GM21717 (cell line): ENCODE data around the gene SHF.
A peak's percentile ranks its signal among the peaks of the same experiment; 100 is the strongest.

Experiments
- ATAC-seq: cut with Tn5 transposase; IDR thresholded peaks from one replicate; pipeline ENCODE4 v1.9.1; 2021; ENCODE audit warnings: mild to moderate bottlenecking, moderate library complexity; ENCODE audit not compliant: unreplicated experiment

SHF gene

DNA sequence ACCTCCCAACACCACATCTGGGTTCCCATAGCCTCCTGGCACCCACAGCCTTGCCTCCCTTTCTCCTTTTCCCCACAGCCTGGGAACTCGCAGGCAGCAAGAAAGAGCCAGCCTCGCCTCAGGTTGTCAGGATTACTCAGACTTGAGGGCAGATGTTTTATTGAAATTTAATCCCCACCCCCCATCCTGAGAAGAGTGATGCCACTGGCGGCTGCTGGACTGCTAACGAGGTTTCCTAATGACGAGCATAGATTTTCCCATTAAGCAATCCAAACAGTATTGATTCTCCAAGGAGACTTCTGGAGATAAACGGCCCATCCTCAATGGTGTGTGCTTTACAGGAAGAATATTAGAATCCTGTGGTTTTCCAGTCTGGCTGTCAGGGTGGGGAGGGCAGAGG lies 13.7 kb downstream of the SHF start:
- ATAC-seq, result no peak

- ATAC-seq, result no peak
These were observed 15.9 kb downstream of the SHF start for GRCh38 chr15:45171912-45172311.

GRCh38 chr15:45169608-45170480 lies 17.9 kb downstream of the SHF start:
- ATAC-seq, result no peak

GRCh38 chr15:45168751-45169551 lies 18.8 kb downstream of the SHF start:
- ATAC-seq, result no peak

DNA sequence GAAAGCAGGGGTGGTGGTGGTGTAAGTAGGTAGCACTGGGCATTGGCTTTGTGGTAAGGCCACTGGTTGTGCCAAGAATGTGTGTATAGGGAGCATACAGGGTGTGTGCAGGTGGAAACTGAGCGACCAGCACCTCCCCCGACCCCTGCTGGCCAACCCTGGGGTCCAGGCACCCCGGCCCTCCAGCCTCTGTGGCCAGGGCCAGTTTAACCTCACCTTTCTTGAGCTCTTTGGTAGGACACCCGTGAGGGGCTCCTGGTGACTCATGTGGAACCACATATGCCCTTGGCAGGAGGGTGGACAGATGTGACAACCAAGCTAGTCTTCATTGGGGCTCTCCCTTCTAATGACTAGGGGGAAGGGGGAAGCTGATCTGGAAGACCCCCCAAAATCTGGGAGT lies 19.5 kb downstream of the SHF start:
- ATAC-seq, result no peak

GRCh38 chr15:45167631-45168205 lies 20.0 kb downstream of the SHF start:
- no peak for ATAC-seq

- peak; percentile 91 for ATAC-seq
These were observed 20.7 kb downstream of the SHF start for GRCh38 chr15:45166834-45167630.

- ATAC-seq, result no peak
These were observed 22.2 kb downstream of the SHF start for GRCh38 chr15:45165536-45165935.

GRCh38 chr15:45164914-45165313 lies 22.9 kb downstream of the SHF start:
- ATAC-seq, result no peak

DNA sequence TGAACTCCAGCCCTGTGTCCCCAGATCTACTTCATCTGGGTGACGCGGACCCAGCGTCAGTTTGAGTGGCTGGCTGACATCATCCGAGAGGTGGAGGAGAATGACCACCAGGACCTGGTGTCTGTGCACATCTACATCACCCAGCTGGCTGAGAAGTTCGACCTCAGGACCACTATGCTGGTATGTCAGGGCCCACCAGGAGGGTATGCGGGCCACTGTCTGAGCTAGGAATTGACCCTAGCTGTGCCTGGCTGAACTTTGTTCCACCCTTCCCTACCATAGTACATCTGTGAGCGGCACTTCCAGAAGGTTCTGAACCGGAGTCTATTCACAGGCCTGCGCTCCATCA lies 24.3 kb downstream of the SHF start:
- ATAC-seq, result no peak

- ATAC-seq, result no peak
These were observed 24.8 kb downstream of the SHF start for GRCh38 chr15:45162771-45163507.

- no peak for ATAC-seq
These were observed 26.1 kb downstream of the SHF start for GRCh38 chr15:45161666-45162065.

DNA sequence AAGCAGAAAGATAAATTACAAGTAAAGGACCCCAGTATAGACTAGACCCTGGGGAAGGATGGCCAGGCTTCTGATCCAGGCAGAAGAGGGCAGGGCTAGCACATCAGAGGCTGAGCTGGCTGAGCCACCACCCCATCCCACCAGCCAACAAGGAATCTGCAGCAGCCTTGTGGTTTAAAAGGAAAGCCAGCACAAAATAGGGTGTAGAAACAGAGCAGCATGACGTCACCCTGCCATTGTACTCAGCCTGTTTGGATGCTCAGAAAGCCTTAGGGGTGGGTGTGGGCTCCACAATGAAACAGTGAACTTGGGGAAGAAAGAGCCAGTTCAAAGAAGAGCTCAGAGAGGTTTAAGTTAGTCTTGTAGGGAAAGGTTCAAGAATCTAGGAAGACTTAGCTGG lies 29.8 kb downstream of the SHF start:
- ATAC-seq, result no peak

DNA sequence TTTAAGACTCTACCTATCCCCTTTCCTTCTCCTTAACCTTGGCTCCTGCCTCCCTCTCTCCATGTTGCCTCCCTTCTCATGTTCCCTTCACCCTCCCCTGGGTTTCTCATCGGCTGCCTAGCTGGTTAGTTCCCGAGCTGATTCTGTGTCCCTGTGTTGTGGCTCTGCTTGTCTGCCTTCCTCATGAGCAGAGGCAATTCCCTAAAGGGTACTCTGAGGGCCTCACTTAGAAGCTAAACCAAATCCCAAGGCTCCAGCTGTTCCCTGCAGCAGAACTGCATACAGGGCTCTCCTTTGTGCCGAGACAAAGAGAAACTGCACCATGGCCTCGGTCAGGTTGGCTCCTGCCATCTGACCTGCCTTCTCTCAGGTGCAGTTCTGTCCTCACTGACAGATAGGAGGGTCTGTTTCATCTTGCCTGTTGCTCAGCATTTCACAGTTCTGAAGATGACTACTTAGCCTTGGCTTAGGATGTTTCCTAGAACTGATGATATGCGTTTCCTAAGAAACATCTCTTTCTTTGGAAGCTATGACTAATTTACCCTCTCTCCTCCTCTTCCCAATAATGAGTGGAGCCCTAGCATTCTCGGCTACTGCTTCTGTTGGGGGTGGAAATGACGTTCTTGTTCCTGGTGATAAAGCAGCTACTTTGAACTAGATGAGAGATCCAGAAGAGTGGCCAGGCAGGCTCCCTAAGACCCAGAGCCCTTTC lies 30.9 kb downstream of the SHF start:
- no peak for ATAC-seq

- no peak for ATAC-seq
These were observed 32.0 kb downstream of the SHF start for GRCh38 chr15:45155739-45156138.

- no peak for ATAC-seq
These were observed 35.6 kb downstream of the SHF start for GRCh38 chr15:45151998-45152828.

DNA sequence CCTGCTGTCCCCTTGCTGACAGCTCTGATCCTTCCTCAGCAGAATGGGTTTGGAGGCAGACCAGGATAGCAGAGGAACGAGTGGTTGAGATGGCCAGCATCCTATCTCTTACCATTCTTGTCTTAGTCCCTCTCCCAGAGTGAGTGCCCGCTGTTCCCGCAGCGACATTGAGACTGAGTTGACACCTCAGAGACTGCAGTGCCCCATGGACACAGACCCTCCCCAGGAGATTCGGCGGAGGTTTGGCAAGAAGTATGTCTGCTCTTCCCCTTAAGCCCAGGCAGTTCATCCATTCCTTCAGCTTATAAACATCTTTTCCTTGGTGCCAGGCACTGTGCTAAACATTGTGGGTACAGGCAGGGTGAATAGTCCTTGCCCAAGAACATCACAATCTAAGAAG lies 36.8 kb downstream of the SHF start:
- ATAC-seq, result no peak

DNA sequence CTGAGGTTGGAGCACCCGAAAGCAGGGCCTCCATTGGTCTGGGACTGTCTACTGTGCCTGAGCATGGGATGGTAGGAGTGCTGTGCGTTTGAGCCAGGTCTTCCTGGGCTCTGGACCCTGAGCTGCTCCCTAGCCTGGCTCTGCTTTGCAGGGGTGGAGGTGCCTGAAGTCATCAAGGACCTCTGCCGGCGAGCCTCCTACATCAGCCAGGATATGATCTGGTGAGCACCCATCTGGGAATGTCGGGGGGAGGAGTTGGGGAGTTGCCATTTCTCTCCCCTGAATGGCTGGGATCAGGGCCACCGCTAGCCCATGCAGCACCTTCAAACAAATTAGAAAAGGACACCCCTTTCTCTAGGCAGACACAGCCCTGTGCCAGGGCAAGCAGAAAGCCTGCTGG lies 37.3 kb downstream of the SHF start:
- no peak for ATAC-seq

- ATAC-seq, result no peak
These were observed 38.7 kb downstream of the SHF start for GRCh38 chr15:45149060-45149459.
